Measurements from ENCODE around the gene SALL3. TPM values are rescaled to one million over a fixed set of nuclear protein-coding genes. Genes with fewer than 3 reads are reported as not detected.
A peak's percentile ranks its signal among the peaks of the same experiment; 100 is the strongest.

Gene SALL3
- total and polyA plus RNA-seq, 2 of the 4 experiments (the other 2 are of a cell fraction): not detected

- Histone ChIP-seq H3K14ac (replicated peaks; ENCODE audit: low read depth, low read length) (no peak overlapping the region), H3K4ac (ENCODE audit: low read depth, low read length) (no peak overlapping the region), H3K27me3 (ENCODE audit: control insufficient read depth, insufficient read depth, low read length) (peaks cover 29% of the 10 kb centered on the region), H2AK9ac (replicated peaks; ENCODE audit: low read depth, low read length, poor library complexity) (no peak overlapping the region), H2BK120ac (ENCODE audit: low read depth, low read length) (no peak overlapping the region), H3K56ac (ENCODE audit: extremely low read depth, insufficient read depth, low read length) (no peak overlapping the region), H3K36me3 (ENCODE audit: control insufficient read depth, insufficient read depth, low read length) (no peaks in the 10 kb centered on the region), H2AK5ac (ENCODE audit: low read depth, low read length) (no peak overlapping the region), H4K5ac (ENCODE audit: low read depth, low read length) (no peak overlapping the region), H4K20me1 (ENCODE audit: insufficient read depth, low read length) (no peaks in the 10 kb centered on the region), H4K91ac (ENCODE audit: insufficient read depth, low read depth, low read length) (no peak overlapping the region), H3K79me1 (ENCODE audit: low read depth in 1 of 2, low read length in 2 of 2) (no peaks in the 10 kb centered on the region), H3K27ac (ENCODE audit: insufficient read depth, low read length) (no peak overlapping the region), H3K9me3 (ENCODE audit: control insufficient read depth, insufficient read depth, low read length) (peaks cover 4% of the 10 kb centered on the region; the same call in 1 of the 2 replicates), H4K8ac (ENCODE audit: low read depth in 2 of 2, low read length in 2 of 2) (no peak overlapping the region), H3K23ac (ENCODE audit: low read depth, low read length) (no peak overlapping the region), H2BK5ac (ENCODE audit: low read depth, low read length, poor library complexity, severe bottlenecking) (no peak overlapping the region), H2AFZ (replicated peaks; ENCODE audit: low read length, poor library complexity) (peak overlapping the region; percentile 77), H3K18ac (ENCODE audit: low read depth, low read length) (no peak overlapping the region), H3K4me1 (ENCODE audit: control insufficient read depth, insufficient read depth, low read length) (no peaks in the 10 kb centered on the region), H3K9me1 (ENCODE audit: insufficient read depth, low read length) (no peaks in the 10 kb centered on the region), H3K9ac (ENCODE audit: low read depth, low read length) (no peak overlapping the region), H3K4me2 (ENCODE audit: low read depth, low read length) (no peak overlapping the region), H2BK15ac (ENCODE audit: low read depth, low read length) (no peak overlapping the region), H2BK20ac (ENCODE audit: low read depth, low read length) (no peak overlapping the region), H3K4me3 (ENCODE audit: insufficient read depth, low read depth, low read length) (no peak overlapping the region)
- POLR2A ChIA-PET (ENCODE audit: unreplicated experiment): no interaction called here
- intact Hi-C loops (cut with micrococcal nuclease) (loop anchor here (5.0 kb wide), 1 partner anchor 261 kb away; no protein-coding TSS in a partner anchor), dilution Hi-C loops (cut with HindIII; ENCODE audit: low sequenced_read_pairs, unreplicated experiment) (no loop called here), in situ Hi-C loops (cut with MboI; ENCODE audit: low sequenced_read_pairs) (no loop called here)
- no TSS peak for BruUV-seq (replicated peaks)
- 6% methylated on average over 6 of the region's 20 CpGs; no CpG with 5 or more reads in 1 of the 2 experiments for WGBS, 2 experiments (ENCODE audit: extremely low coverage in 2 of 2, insufficient read length in 1 of 2)
- peak; percentile 57 for ATAC-seq (ENCODE audit: low read depth)
- CTCF ChIA-PET: interaction anchor here (1.5 kb wide), 1 partner anchor 14 kb away, joined by 4 read pairs; no protein-coding TSS in a partner anchor
- DNase-seq: no peak
- TF ChIP-seq MAZ (IDR thresholded peaks at IDR 0.05; ENCODE audit: borderline replicate concordance, low read depth, low read length) (no peak), CTCF (conservative IDR thresholded peaks at IDR 0.05; ENCODE audit: low read depth, low read length) (peak; percentile 38), CEBPB (IDR thresholded peaks at IDR 0.05; ENCODE audit: low read depth, low read length) (peak; percentile 72), RAD21 (IDR thresholded peaks at IDR 0.05; ENCODE audit: low read length) (peak; percentile 31; the same call in 1 of the 2 replicates)
Observed at GRCh38 chr18:78986018-78986481, 6.4 kb downstream of the SALL3 start.
